Adrenal gland (tissue), 12 donors: Measurements from ENCODE around the gene WDR62. TPM values are rescaled to one million over a fixed set of nuclear protein-coding genes. Genes with fewer than 3 reads are reported as not detected.

ENCODE experiments used
- DNase-seq, 7 donors: peaks; one replicate each; pipeline ENCODE4 v3.0.0-alpha.2; 2019 to 2020
- H3K27ac ChIP-seq, 5 donors: fragments of 200-600 bp; sonication (generic) in 4 of 5; 1 replicate in 3 of 5; 2 replicates in 2 of 5; pipeline versions ENCODE4 v1.5.1 to v1.8.0; 2016 to 2020; ENCODE audit warnings: mild to moderate bottlenecking in 1 of 5
- H3K27me3 ChIP-seq: fragments of 200-600 bp; 2 replicates; pipeline ENCODE4 v1.8.0; 2021
- H3K36me3 ChIP-seq, 2 donors: fragments of 200-600 bp; replicated peaks in 1 of 2; 1 replicate in 1 of 2; 2 replicates in 1 of 2; pipeline versions ENCODE4 v1.5.1 to v1.8.0; 2018 to 2022
- H3K4me1 ChIP-seq, 2 donors: fragments of 200-600 bp; replicated peaks in 1 of 2; 1 replicate in 1 of 2; 2 replicates in 1 of 2; pipeline versions ENCODE4 v1.5.1 to v1.8.0; 2018 to 2021
- H3K4me3 ChIP-seq, 4 donors: fragments of 200-600 bp; sonication (generic) in 3 of 4; one replicate each; pipeline ENCODE4 v1.5.1; 2016 to 2018
- H3K9me3 ChIP-seq, 3 donors: fragments of 200-600 bp; sonication (generic) in 1 of 3; replicated peaks in 1 of 3; 1 replicate in 2 of 3; 2 replicates in 1 of 3; pipeline versions ENCODE4 v1.5.1 to v1.8.0; 2016 to 2021
- POLR2A ChIP-seq, 2 donors: fragments of 450-650 bp; IDR thresholded peaks; one replicate each; pipeline ENCODE4 v1.6.1; 2017; ENCODE audit warnings: antibody characterized with exemption in 2 of 2, mild to moderate bottlenecking in 2 of 2, moderate library complexity in 1 of 2
- WGBS, 4 donors: extraction: QIAGEN DNeasy Blood & Tissue Kit in 2 of 4; methylation state at CpG; one replicate each; pipeline versions ENCODE4 v1.1.5 to v1.1.7; 2013 to 2017; 5-methylcytosine and 5-hydroxymethylcytosine counted together
- intact Hi-C, 2 donors: fragments of 100-400 bp; cut with DNase I; formaldehyde crosslinking; loops; one replicate each; pipeline versions ENCODE4 v1.14.1 to v1.15.0; 2022 to 2023
- polyA plus RNA-seq, 3 donors: library from polyadenylated mRNA; stranded (reverse); fragments of 200-250 nt in 2 of 3; fragments of 350-450 nt in 1 of 3; fragmentation: Illumina TruSeq in 1 of 3; extraction: RNeasy Lipid Tissue Mini Kit (QIAGEN cat#74804) in 1 of 3; gene quantifications; one replicate each; pipeline ENCODE4 v1.2.3, GENCODE V29; 2013 to 2014
- total RNA-seq, 9 donors: library from RNA; depleted of rRNA in 4 of 9; stranded (reverse); fragments of >200 nt in 4 of 9; fragments of 120-200 nt in 1 of 9; fragmentation: NEBNext Ultra II Directional in 1 of 9; extraction: Animal tissue kit (Norgen Biotek cat#: 25700) in 1 of 9; gene quantifications; one replicate each; pipeline versions ENCODE4 v1.1.0 to v1.2.4, GENCODE V29; 2013 to 2023
- TF ChIP-seq, protein P1 (sequence below), 6 experiments: fragments of 450-650 bp in 4 of 6; fragments of 200-600 bp in 2 of 6; sonication (generic) in 1 of 6; IDR thresholded peaks; 1 replicate in 5 of 6; 2 replicates in 1 of 6; pipeline versions ENCODE4 v1.5.1 to v1.8.0; 2016 to 2021; ENCODE audit warnings: antibody characterized with exemption in 6 of 6, mild to moderate bottlenecking in 2 of 6, moderate library complexity in 1 of 6
- donor health status: healthy with polysubstance abuse.
- donor health status: Bipolar disorder and iron deficiency.
- donor health status: DM: yes; HTN: yes; CAD: no.
- donor health status: DM: no; HTN: no; CAD: no.
- donor health status: DM: no; HTN: no; CAD: no.
- donor health status: DM: yes; HTN: yes; CAD: no.

The WDR62 gene
- total and polyA plus RNA-seq, 12 donors: 0.12 to 2.0 (median 0.70) TPM; not detected in 1

GRCh38 chr19:36106441-36106840, 51.7 kb downstream of the WDR62 start:
- no peaks in the 10 kb centered on the region for H3K9me3 ChIP-seq
- no peaks in the 10 kb centered on the region for H3K36me3 ChIP-seq
- WGBS, 4 donors: 92 to 97% (median 95%) methylated on average over 6 of the region's 6 CpGs
- H3K27me3 ChIP-seq: no peaks in the 10 kb centered on the region
- intact Hi-C loops: no loop called here
- TF ChIP-seq, protein P1, sequence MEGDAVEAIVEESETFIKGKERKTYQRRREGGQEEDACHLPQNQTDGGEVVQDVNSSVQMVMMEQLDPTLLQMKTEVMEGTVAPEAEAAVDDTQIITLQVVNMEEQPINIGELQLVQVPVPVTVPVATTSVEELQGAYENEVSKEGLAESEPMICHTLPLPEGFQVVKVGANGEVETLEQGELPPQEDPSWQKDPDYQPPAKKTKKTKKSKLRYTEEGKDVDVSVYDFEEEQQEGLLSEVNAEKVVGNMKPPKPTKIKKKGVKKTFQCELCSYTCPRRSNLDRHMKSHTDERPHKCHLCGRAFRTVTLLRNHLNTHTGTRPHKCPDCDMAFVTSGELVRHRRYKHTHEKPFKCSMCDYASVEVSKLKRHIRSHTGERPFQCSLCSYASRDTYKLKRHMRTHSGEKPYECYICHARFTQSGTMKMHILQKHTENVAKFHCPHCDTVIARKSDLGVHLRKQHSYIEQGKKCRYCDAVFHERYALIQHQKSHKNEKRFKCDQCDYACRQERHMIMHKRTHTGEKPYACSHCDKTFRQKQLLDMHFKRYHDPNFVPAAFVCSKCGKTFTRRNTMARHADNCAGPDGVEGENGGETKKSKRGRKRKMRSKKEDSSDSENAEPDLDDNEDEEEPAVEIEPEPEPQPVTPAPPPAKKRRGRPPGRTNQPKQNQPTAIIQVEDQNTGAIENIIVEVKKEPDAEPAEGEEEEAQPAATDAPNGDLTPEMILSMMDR (IDR thresholded peaks at IDR 0.05): no peak
- TF ChIP-seq POLR2A (IDR thresholded peaks at IDR 0.05): no peak
- no peaks in the 10 kb centered on the region for H3K4me1 ChIP-seq
- no peak overlapping the region for H3K27ac ChIP-seq
- no peak overlapping the region for H3K4me3 ChIP-seq
- DNase-seq: no peak

DNA sequence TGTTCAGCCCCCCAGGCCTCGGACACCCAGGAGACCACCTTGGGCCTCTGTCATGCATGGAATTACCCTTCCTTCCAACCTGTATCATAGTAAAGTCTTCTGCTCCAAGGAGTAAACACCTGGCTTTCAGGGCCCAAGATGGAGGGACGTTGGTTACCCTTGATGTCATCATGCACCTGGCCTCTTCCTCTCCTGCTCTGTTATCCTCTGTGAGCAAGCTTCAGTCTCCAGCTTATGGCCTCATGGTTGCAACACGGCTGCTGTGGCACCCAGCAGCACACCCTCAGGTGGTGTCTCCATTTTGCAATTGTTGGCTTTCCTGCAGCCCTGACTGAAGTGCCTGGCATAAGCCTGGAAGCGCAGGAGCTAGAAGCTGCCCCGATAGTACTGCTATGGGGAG, 52.3 kb downstream of the WDR62 start:
- no peak for DNase-seq
- intact Hi-C loops: no loop called here
- Histone ChIP-seq H3K27me3 (no peaks in the 10 kb centered on the region), H3K27ac (no peak overlapping the region), H3K9me3 (no peaks in the 10 kb centered on the region), H3K4me1 (no peaks in the 10 kb centered on the region), H3K4me3 (no peak overlapping the region), H3K36me3 (no peaks in the 10 kb centered on the region)
- 92 to 97% (median 95%) methylated on average over 3 to 5 of the region's 5 CpGs for WGBS, 4 donors
- TF ChIP-seq, protein P1 (IDR thresholded peaks at IDR 0.05): no peak
- TF ChIP-seq POLR2A (IDR thresholded peaks at IDR 0.05): no peak

DNA sequence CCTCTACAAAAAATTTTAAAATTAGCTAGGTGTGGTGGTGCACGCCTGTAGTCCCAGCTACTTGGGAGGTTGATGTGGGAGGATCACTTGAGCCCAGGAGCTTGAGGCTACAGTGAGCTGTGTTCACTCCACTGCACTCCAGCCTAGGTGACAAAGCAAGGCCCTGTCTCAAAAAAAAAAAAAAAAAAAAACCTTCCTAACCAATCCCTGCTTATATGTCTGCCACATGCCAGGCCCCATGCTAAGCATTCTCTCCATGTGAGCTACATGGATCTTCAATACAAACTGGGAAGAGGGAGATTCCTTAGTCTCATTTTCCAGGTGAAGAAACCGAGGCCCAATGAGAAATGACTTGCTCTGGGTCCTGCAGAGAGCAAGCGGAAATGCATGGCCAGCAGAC, 54.0 kb downstream of the WDR62 start:
- no peaks in the 10 kb centered on the region for H3K27me3 ChIP-seq
- peaks cover 0 to 4% of the 10 kb centered on the region in 2 donors for H3K36me3 ChIP-seq
- no peak for DNase-seq
- H3K4me3 ChIP-seq: no peak overlapping the region
- no peaks in the 10 kb centered on the region for H3K9me3 ChIP-seq
- intact Hi-C loops: no loop called here
- no peak overlapping the region for H3K27ac ChIP-seq
- TF ChIP-seq POLR2A (IDR thresholded peaks at IDR 0.05): no peak
- TF ChIP-seq, protein P1 (IDR thresholded peaks at IDR 0.05): no peak
- peaks cover 2 to 5% of the 10 kb centered on the region in 2 donors for H3K4me1 ChIP-seq
- WGBS, 4 donors: 95 to 98% (median 97%) methylated on average over 3 of the region's 3 CpGs

GRCh38 chr19:36110487-36111199, 55.9 kb downstream of the WDR62 start, which contains the start of gene OVOL3:
Gene OVOL3, plus strand, starts transcription at chr19:36111143. Its CDS starts 60 bp downstream, at chr19:36111203.
- Histone ChIP-seq H3K27ac (no peak within 1 kb of the TSS), H3K4me3 (no peak within 1 kb of the TSS), H3K27me3 (no peaks in the 10 kb centered on the region), H3K36me3 (peaks cover 0 to 4% of the 10 kb centered on the region in 2 donors), H3K9me3 (no peaks in the 10 kb centered on the region), H3K4me1 (peaks cover 7 to 9% of the 10 kb centered on the region in 2 donors)
- WGBS, 4 donors: 41 to 92% methylated on average over 1 of the region's 1 CpG; no CpG with 5 or more reads in 2 of the 4 donors
- TF ChIP-seq, protein P1 (IDR thresholded peaks at IDR 0.05): no peak
- no peak for TF ChIP-seq POLR2A (IDR thresholded peaks at IDR 0.05)
- no peak for DNase-seq
- intact Hi-C loops: loop anchor here in 1 of 2 donors (10.0 kb wide), 1 partner anchor 46 kb away; no protein-coding TSS in a partner anchor
